Stimulated activated CD8-positive, alpha-beta memory T cell treated with anti-CD3 and anti-CD28 coated beads, Interleukin-2, amount 100 ng/mL, for 1 hour (primary cell): ENCODE measurements around the gene KIF12.
"Not testable (repeated sequence)": the region's sequence is repeated elsewhere in the genome, so short reads cannot be mapped to it uniquely, and the experiment has no call there.

Source experiments
- DNase-seq, 2 donors: peaks; one replicate each; pipeline ENCODE4 v3.0.0-alpha.2; 2020; ENCODE audit warnings: low read depth in 2 of 2

KIF12 gene

DNA sequence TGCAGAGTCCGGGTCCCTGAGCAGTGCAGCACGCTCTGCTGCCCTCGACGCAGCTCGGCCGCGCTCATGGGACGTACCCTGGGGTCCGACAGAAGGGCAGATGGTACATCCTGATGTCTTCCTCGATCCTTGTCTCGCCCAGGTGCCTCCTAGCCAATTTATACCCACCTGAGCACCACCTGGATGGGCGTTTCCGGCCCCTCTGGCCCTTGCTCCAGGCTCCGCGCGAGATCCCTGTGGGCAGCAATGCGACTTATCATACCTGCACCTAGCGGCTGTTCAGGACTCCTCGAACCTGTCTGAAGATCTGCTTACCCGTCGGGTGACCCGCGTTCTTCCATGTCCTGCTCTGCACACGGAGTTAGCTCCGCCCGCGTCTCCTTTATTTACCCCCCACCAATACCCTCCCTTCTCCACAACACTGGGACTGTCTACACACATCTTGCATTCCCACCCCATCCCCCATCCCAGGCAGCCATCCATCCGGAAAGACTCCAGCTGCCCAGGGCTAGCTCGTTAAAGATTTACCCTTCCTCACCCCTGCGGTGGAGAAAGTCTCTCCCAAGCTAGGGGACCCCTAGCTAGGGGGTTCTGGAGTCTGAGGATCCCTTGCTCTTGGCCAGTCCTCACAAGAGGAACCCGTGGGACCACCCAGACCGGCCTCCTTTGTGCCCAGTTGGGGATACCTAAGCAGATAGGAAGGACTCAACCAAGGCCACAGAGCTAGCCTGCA lies at the start of gene KIF12:
TSS of gene KIF12 (minus strand) at position 357 of the 733 bp plus-strand sequence. CDS start at position 341, 16 bp downstream.
- DNase-seq: no peak

DNA sequence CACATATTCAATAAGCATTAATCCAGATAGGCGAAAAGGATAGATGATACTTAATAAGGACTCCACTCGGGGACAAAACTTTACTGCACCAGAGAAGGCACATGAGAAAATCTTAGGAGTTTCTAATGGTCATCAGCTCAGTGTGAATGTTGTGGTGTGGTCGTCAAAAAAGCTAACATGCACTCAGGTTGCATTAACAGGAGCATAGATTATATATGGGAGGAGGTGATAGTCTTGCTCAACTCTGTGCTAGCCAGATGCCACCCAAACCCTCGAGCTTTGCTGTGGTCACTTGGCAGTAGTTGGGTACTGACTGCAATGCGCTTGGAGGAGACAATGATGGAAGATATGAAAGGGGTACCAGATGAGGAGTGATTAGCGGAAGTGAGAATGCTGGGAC lies 47.6 kb upstream of the KIF12 start:
- DNase-seq: no peak

DNA sequence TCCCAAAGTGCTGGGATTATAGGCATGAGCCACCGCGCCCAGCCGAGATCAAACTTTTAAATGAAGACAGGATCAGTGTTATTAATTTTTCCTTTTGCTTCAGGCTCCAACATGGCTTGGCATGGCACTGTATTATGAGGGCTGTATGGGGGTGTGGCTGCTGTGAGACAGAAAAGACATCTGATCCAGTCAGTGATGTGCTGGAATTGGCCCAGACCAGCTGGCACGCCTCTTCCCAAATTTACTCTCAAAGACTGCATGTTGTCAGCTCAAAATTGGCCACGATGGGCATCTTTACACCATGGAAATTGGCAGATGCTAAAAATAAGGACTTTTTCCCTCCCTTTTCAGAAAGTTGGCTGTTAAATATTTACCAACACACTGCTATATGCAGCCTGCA lies 44.1 kb upstream of the KIF12 start:
- no peak for DNase-seq

DNA sequence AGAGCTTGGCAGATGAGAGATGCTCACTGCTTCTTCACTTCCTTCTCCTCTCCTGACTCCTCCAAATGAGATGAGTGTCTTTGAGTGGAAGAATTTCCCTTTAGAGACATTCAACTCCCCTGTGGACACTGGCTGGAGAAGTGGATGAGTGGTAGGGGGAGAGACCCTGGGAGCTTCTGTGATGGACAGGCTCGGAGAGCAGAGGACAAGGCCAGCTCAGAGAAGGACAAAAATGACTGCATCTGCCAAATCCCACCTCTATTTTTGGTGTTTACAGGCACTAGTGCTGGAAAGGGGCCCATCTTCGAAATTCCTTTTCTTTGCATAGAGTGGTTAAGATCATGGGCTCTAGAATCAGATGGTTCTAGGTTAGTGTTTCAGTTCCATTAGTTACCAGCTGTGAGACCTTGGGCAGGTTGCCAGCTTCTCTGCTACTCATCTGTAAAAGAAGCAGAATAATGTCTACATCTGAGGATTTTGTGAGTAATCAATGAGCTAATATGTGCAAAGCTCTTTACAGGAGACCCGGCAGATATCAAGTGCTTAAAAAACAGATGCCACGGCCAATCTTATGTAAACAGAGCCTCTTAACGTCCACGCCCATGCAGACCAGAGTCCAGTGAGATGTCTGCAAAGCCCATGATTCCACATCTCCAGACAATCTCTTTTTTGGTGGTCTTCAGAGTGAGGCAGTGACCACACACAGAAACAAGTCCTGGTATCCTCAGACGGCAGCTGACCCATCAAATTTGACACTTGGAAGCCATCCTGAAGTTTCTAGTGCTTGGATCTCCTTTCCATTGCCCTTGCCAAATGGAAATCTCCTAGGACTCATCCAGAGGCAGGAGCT lies 42.7 kb upstream of the KIF12 start:
- DNase-seq: no peak

DNA sequence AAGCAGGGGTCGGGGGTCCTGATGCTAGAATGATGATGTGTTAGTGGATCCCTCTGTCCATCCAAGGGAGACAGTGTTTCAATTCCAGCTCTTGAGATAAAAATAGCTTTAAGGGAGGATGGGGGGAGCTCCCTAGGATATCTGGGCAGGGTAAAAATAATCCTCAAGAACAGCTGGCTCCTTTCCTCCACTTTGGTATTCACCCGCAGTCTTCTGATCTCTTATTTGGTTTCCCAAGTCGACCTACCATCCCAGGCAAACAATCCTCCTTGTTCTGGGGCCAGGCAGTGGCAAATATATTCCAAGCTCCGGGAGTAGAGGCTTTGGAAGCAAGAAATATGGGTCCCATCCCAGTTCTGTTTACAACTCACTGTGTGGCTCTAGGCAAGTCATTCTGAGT lies 41.8 kb upstream of the KIF12 start:
- no peak for DNase-seq

DNA sequence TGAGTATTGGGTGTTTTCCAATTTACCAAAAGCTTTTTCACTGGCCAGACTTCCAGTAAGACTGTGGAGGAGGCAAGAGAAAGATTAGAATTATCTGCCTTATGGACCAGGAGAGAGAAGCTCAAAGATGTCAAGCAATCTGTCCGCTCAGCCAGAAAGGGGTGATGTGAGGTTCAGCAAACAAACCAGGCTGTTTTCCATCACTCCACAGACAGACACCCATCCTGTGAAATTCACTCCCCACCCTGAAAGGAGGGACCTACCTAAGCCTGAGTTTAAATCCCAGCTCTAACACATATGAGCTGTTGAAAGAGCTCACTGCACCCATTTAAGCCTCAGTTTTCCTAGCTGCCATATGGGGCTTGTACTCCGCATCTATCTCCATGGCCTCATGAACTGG lies 41.3 kb upstream of the KIF12 start:
- no peak for DNase-seq

DNA sequence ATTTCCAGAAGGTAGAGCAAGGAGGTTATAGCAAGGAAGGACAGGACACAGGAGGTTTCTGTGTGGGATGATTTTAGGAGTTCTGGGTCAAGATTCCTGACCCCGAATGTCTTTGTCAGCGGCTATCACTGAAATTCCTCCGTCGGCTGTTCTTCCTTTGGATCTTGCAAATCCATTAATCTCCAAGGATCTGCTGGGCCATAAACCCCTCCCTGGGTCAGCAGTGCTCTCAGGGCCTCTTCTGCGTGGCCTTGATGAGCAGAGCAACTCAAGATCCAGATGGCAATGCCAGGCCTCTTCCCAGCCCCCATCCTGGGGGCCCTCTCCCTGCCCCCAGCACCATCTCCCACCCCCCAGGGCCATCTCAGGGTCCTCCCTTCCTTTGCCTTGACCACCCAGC lies 40.0 kb upstream of the KIF12 start:
- no peak for DNase-seq

DNA sequence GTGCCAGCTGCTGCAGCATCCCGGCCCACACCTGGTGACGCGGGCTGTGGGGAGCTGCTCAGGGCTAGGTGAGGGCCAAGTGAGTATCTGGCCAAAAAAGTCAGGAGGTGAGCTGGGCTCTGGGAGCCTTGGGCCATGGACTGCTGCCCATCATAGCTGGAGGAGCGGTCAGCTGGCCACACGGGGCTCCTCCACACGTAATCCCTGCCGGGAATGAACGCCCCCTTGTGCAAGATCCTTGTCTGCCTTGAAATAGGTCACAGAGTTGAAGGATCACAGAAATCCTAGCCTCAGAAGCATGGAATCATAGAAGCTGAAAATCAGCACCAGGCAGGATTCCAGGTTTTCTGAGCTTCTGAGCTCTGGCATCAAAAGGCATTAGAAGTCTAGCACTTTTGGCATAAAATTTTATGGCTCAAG lies 39.5 kb upstream of the KIF12 start:
- DNase-seq: no peak

DNA sequence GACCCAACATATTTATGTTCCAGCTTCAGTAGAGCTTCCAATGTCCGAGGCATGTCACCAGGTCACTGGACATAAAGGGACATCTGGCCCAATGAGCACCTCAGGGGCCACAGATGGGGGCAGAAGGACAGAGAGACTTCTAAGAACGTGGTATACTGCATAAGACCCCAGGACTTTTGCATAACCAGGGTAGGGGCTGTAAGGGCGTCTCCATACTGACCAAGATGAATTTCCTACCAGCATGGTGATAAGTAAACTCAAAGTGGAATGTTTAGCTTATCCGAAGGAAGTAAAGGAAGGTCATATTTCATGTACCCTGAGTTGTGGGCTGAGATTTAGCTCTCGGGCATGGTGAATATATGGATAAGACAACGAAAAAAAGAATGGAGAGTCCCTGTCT lies 38.7 kb upstream of the KIF12 start:
- DNase-seq: no peak

DNA sequence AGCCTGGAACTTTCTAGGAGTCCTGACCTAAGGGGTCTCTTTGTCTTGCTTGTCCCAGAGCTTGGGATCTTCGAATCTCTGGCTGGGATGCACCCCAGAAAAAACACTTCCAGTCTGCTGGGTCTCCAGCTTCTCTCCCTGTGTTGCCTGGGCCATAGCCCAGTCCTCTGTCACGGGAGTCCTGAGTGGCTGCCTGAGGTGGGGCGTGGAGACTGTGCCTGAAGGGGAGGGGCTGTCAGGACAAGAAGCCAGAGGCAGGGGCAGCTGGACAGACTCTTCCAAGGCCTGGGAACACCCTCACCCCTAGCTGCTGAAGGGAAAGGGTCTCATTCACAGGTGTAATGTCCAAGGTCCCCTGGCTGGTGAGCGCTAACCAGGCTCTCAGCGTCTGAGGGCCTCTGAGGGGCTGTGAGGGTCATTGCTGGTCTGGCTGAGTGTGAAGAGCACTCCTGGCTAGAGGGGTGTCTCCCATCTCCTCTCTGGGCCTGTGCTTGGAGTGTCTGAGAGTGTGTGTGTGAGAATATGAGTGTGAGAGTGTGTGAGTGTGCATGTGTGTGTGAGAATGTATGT lies 35.8 kb upstream of the KIF12 start:
- DNase-seq: no peak

DNA sequence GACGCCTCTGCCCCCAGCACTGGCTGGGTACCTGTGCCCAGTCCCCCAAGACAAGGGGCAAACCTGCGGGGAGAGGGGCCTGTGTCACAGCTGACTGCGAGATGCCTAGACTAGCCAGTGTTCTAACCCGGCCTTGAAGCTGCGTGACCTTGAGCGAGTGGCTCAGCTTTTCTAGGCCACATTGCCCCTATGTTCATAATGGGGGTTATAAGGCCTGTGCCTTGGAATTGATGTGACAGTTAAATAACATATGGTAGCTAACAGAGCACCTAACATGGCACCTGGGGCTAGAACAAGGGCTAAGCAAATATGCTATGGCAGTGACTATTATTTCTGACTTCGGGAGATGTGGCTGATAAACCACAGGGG lies 33.4 kb upstream of the KIF12 start:
- DNase-seq: no peak

DNA sequence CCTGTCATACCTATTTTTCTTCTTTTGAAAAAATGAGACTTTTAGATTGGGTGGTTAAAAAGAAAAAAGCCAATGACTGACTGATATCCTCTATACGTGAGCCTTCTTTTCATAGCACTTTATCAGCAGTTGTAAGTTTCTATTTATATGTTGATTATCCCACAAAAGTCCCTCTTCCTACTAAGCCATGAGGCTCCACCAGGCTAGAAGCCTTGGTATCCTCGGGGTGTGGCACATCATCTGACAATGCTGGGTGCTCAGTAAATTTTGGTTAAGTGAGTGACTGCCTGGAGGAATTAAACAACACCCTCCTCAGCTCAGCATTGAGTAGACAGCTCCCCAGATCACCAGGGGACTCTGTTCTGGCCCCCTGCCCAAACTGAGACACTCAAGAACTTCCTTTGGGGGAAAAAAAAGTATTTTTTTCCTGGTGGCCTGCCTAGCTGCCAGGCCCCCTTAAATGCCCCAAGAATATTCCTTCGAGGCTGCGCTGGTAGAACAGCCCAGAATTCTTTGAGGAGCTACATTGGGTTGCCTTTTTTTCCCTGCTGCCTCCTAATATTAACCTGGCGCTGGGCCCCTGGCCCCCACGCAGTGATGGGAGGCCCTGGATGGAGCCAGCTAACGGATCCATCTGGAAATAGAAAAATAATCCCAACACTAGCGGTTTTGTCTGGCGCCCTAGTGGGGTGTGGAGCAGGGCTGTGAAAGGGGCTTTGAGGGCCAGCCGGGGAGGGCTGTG lies 32.9 kb upstream of the KIF12 start:
- no peak for DNase-seq

DNA sequence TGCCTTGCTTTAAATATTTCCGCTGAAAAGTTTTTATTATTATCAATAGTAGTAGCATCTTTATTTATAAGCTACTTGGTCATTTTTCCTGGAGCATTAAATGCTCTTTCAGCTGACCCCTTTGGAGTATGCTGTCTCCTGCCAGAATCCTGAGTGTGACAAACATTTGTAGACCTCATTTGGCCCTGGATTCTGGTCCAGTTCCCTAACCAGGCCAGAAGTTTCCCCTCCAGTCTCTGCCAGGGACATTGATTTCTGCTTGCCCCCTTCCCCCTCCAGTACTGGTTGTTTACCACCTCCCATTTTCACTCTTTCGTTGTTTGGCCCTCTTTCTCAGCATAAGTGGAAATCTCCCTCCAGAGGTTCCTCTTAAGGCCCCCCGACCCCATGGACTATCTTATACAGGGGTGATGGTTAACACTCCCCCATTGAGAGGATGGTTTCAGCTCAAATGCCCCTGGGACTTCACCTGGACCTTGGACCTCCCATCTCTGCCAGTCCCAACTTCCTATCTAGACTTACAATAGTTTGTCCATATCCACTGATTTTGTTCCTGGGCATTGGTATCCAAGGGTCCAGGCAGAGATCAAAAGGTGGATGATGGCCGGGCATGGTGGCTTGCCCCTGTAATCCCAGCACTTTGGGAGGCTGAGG lies 31.7 kb upstream of the KIF12 start:
- DNase-seq: no peak

DNA sequence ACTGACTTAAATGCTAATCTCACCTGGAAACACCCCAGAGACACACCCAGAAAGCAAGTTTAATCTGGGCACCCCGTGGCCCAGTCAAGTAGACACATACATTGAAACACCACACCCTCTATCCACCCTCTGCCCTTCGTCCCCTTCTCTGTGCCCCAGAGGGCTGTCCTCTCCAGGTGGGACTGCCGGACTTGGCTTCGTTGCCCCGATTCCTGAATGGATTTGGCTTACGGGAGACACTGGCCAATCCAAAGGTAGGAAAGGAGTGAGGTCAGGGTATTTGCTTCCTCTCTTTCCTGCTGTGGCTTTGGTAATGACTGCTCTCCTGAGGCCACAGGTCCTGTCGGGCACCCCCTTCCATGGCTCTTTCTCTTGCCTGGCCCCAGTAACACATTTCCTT lies 31.0 kb upstream of the KIF12 start:
- DNase-seq: no peak

DNA sequence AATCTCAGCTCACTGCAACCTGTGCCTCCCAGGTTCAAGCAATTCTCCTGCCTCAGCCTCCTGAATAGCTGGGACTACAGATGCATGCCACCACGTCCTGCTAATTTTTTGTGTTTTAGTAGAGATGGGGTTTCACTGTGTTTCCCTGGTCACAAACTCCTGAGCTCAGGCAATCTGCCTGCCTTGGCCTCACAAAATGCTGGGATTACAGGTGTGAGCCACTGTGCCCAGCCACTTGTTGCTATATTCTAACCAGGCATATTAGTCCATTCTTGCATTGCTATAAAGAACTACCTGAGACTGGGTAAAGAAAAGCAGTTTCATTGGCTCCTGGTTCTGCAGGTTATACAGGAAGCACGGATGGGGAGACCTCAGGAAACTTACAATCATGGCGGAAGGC lies 29.7 kb upstream of the KIF12 start:
- not testable (repeated sequence) for DNase-seq

DNA sequence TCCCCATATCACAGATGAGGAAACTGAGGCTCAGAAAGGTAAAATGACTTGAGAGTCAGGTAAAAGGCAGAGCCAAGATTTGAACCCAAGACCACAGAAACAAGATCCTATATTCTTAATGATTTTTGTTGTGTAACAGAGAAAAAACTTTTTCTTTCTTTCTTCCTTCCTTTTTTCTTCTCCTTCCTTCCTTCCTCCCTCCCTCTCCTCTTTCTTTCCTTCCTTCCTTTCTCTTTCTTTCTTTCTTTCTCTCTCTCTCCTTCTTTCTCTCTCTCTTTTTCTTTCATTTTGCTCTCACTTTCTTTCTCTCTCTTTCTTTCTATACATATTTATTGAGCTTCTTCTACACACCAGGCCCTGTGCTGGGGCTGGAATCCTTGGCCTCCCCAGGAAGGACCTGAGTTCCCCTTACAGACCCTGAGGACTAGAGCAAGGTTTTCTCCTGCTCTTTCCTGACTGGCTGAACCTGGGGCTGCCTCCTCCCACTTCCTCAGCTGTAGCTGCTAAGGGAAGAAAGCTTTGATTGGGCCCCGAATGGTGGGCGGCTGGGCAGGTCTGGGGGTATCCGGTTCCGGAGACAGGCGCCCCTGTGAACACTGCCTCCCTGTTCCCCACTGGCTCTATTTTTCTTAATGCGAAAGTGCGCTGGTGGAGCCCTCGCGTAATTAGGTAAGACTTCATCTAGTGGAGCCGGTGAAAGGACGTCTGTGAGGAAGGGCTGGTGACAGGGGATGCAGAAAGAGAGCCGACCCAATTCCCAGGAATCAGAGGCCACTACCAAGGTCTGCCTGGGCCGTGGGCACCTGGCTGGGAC lies 27.4 kb upstream of the KIF12 start:
- no peak for DNase-seq

DNA sequence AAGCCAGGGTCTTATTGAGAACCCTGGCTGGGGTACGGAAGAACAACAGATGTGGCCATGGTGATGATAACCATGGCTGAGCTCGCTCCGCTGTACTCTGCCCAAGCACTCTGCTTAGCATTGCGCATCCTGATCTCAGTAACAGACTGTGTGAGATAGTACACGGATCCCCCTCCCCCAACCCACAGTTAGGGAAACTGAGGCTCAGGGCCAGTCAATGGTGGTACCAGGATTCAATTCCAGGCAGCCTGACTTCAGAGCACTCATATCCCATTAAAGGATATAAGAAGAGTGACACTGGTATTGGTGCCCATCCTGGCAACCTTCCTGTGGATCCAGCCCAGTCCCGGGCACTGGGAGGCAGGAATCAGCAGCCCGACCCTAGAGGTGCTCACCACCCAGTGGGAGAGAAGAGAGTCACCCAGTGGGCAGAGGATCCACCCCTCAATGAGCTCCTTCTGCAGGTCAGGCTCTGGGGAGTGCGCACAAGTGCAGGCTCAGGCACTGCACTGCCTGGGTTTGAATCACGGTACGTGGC lies 26.5 kb upstream of the KIF12 start:
- no peak for DNase-seq

DNA sequence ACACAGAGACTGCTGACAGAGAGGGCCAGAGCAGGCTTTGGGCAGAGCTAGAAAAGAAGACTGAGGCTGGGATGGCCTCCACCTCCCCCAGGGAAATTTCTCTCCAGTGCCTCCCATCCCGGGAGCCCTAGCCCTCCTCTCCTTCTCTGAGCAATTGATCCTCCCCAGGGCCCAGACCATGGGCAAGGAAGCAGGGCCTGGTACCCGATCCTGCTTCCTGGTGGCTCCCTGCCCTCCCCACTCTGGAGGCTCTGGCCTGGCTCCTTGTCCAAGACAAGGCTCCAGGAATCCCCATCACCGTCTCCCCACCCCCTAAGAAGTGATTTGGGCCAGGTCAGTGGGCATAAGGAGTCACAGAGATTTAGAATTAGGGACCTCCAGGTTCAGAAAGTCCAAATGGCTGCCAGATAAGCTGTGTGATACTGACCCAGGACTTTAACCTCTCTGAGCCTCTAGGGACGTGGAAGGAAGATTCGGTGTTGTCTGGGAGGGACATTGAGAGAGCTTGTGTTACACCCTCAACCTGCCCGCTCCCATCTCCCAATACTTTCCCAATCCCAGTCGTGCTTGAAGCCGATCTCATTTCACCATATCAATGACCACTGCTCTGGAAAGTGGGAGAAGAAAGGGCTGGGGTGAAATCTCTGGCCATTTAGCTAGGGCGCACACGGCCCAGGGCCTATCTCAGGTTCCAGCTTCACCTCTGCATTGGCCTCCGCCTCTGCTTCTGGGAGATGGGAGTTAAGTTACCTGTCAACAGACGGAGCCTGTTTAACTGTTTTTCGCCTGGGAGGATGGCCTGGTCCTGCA lies 25.8 kb upstream of the KIF12 start:
- no peak for DNase-seq

DNA sequence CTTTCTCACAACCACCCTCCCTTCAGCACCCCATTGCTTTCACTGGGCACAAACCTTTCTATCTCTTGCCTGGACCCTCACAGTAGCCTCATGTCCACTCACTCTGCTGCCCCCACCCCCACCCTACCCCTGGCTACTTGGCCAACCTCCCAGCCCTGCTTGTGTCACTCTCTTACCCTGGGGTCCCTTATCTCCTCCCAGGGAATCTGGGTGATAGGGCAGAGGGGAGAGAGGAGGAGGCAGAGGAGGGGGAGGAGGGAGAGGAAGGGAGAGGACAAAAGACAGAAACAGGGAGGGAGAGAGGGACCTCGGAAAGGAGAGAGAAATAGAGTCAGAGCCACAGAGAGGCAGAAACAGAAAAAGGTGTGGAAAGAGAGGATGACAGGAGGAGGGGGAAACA lies 25.0 kb upstream of the KIF12 start:
- no peak for DNase-seq
